ENCODE results near the gene ANKS4B. TPM values are rescaled to one million over a fixed set of nuclear protein-coding genes. Genes with fewer than 3 reads are reported as not detected.

The ANKS4B gene
- total RNA-seq, 1 experiment from 2014 or later = 0.09 TPM

GRCh38 chr16:21253470-21253869 lies 20.0 kb downstream of the ANKS4B start:
- no CpG with 5 or more reads among the region's 3 CpGs for WGBS (ENCODE audit: extremely low coverage, insufficient read length, low lambda C conversion rate)
- Histone ChIP-seq H3K27me3 (ENCODE audit: insufficient read depth, low read length) (no peaks in the 10 kb centered on the region), H4K8ac (replicated peaks; ENCODE audit: insufficient read length, low read depth, low read length) (no peak overlapping the region), H2BK12ac (ENCODE audit: insufficient read length, low read depth, low read length) (no peak overlapping the region), H3K18ac (ENCODE audit: insufficient read length, low read depth, low read length) (no peak overlapping the region), H3K4me2 (ENCODE audit: insufficient read depth, insufficient read length, low read length) (no peak overlapping the region), H3K23me2 (ENCODE audit: insufficient read length, low read depth, low read length, poor library complexity, severe bottlenecking) (no peaks in the 10 kb centered on the region), H3K27ac (ENCODE audit: insufficient read length, low read depth, low read length) (no peak overlapping the region), H2BK5ac (ENCODE audit: insufficient read length, low read length) (no peak overlapping the region), H3K56ac (ENCODE audit: insufficient read length, low read depth, low read length) (no peak overlapping the region), H3K79me1 (ENCODE audit: insufficient read depth, low read depth, low read length, poor library complexity, severe bottlenecking) (no peaks in the 10 kb centered on the region), H3T11ph (ENCODE audit: low read length) (no peak overlapping the region), H2BK120ac (ENCODE audit: low read depth, low read length, poor library complexity, severe bottlenecking) (no peak overlapping the region), H2AFZ (ENCODE audit: low read length) (no peak overlapping the region), H2AK5ac (ENCODE audit: insufficient read length, low read length) (no peak overlapping the region), H3K4ac (ENCODE audit: low read depth, low read length) (no peak overlapping the region), H4K20me1 (ENCODE audit: control insufficient read depth, insufficient read depth, insufficient read length) (no peaks in the 10 kb centered on the region), H2BK15ac (ENCODE audit: low read depth, low read length) (no peak overlapping the region), H3K23ac (ENCODE audit: insufficient read length, low read depth, low read length) (no peak overlapping the region), H2BK20ac (ENCODE audit: low read depth, low read length, poor library complexity, severe bottlenecking) (no peak overlapping the region), H3K4me1 (ENCODE audit: insufficient read depth, low read length) (no peaks in the 10 kb centered on the region), H4K5ac (ENCODE audit: insufficient read length, low read depth, low read length) (no peak overlapping the region), H4K91ac (ENCODE audit: insufficient read length, low read depth, low read length) (no peak overlapping the region), H3K14ac (ENCODE audit: insufficient read depth, low read length) (no peak overlapping the region), H3K9ac (ENCODE audit: extremely low read depth, insufficient read length, low read length) (no peak overlapping the region), H3K9me3 (ENCODE audit: control insufficient read depth, low read depth, low read length) (no peaks in the 10 kb centered on the region), H3K79me2 (ENCODE audit: insufficient read depth, low read length) (no peaks in the 10 kb centered on the region)
- H3K27ac Mint-ChIP-seq = no peak overlapping the region
- no peaks in the 10 kb centered on the region; a peak in 1 of 5 replicates for H3K9me3 Mint-ChIP-seq
- 0 out of 7 replicates have a peak, but pooled peaks cover 0 to 1% (median 0%) of the 10 kb centered on the region in 3 experiments for H3K36me3 Mint-ChIP-seq (ENCODE audit: insufficient read depth in 1 of 3, low read depth in 3 of 3)
- TF ChIP-seq CTCF (conservative IDR thresholded peaks at IDR 0.05) = peak; percentile 43; the same call in 2 of the 3 replicates
- DNase-seq = no peak
- H3K27me3 Mint-ChIP-seq (ENCODE audit: low read depth) = peaks cover 11% of the 10 kb centered on the region
- no peaks in the 10 kb centered on the region for H3K4me1 Mint-ChIP-seq
- no peak overlapping the region for H3K4me3 Mint-ChIP-seq
